ENCODE measurements around the gene KPNB1. TPM values are rescaled to one million over a fixed set of nuclear protein-coding genes. Genes with fewer than 3 reads are reported as not detected.

Gene KPNB1
- total RNA-seq, 1 experiment from 2014 or later: 967 TPM

GRCh38 chr17:47694581-47695428 is 45.1 kb downstream of the KPNB1 start:
- ChIA-PET CTCF (interaction anchor here (0.8 kb wide), 1 partner anchor 103 kb away, joined by 3 read pairs; no protein-coding TSS in a partner anchor), POLR2A (interaction anchor here (0.6 to 1.9 kb wide), 2 partner anchors 46 to 278 kb away, joined by 3 to 15 read pairs; partner anchors contain the start of gene KPNB1)
- Histone ChIP-seq H3K4me1 (peaks cover 16% of the 10 kb centered on the region), H3K4me3 (ENCODE audit: low read depth, low read length) (peak overlapping the region; percentile 88), H3K9me3 (no peaks in the 10 kb centered on the region), H3K36me3 (ENCODE audit: control insufficient read depth, insufficient read depth, low read length) (no peaks in the 10 kb centered on the region; the same call in 1 of the 2 replicates), H3K27me3 (replicated peaks; ENCODE audit: control insufficient read depth, insufficient read depth, low read length) (no peaks in the 10 kb centered on the region)
- Mint-ChIP-seq H3K9me3 (ENCODE audit: unreplicated experiment) (no peaks in the 10 kb centered on the region), H3K27ac (ENCODE audit: unreplicated experiment) (peak overlapping the region; percentile 19), H3K27me3 (ENCODE audit: insufficient read depth, unreplicated experiment) (no peaks in the 10 kb centered on the region), H3K4me1 (ENCODE audit: low read depth, unreplicated experiment) (peaks cover 23% of the 10 kb centered on the region), H3K36me3 (ENCODE audit: insufficient read depth, unreplicated experiment) (peaks cover 26% of the 10 kb centered on the region), H3K4me3 (ENCODE audit: unreplicated experiment) (peak overlapping the region; percentile 82)
- DNase-seq: no peak
- TSS peak; percentile 14 for BruUV-seq (replicated peaks)
- intact Hi-C loops (cut with micrococcal nuclease; ENCODE audit: unreplicated experiment): loop anchor here (1.0 kb wide), 1 partner anchor 107 kb away; no protein-coding TSS in a partner anchor
- no peak for TF ChIP-seq CTCF (IDR thresholded peaks at IDR 0.05; ENCODE audit: insufficient read depth in 1 of 2, low read depth in 1 of 2, low read length in 1 of 2, severe bottlenecking in 1 of 2, unreplicated experiment in 1 of 2)

GRCh38 chr17:47695429-47696376 is 46.0 kb downstream of the KPNB1 start:
- H3K36me3 Mint-ChIP-seq (ENCODE audit: insufficient read depth, unreplicated experiment): peaks cover 26% of the 10 kb centered on the region
- CTCF ChIA-PET: interaction anchor here (0.5 kb wide), 1 partner anchor 357 kb away, joined by 6 read pairs; no protein-coding TSS in a partner anchor
- POLR2A ChIA-PET: interaction anchor here (0.6 kb wide), 1 partner anchor 277 kb away, joined by 3 read pairs; no protein-coding TSS in a partner anchor

More at GRCh38 chr17:47695429-47696376, 46.0 kb downstream of the KPNB1 start:
- peaks cover 16% of the 10 kb centered on the region for H3K4me1 ChIP-seq
- Mint-ChIP-seq H3K27ac (ENCODE audit: unreplicated experiment) (peak overlapping the region; percentile 19), H3K27me3 (ENCODE audit: insufficient read depth, unreplicated experiment) (no peaks in the 10 kb centered on the region), H3K4me3 (ENCODE audit: unreplicated experiment) (peak overlapping the region; percentile 82), H3K9me3 (ENCODE audit: unreplicated experiment) (no peaks in the 10 kb centered on the region), H3K4me1 (ENCODE audit: low read depth, unreplicated experiment) (peaks cover 23% of the 10 kb centered on the region)
- no peaks in the 10 kb centered on the region for H3K27me3 ChIP-seq (replicated peaks; ENCODE audit: control insufficient read depth, insufficient read depth, low read length)
- H3K36me3 ChIP-seq (ENCODE audit: control insufficient read depth, insufficient read depth, low read length): no peaks in the 10 kb centered on the region; the same call in 1 of the 2 replicates
- intact Hi-C loops (cut with micrococcal nuclease; ENCODE audit: unreplicated experiment): no loop called here
- no peak overlapping the region for H3K4me3 ChIP-seq (ENCODE audit: low read depth, low read length)
- TF ChIP-seq CTCF (IDR thresholded peaks at IDR 0.05; ENCODE audit: insufficient read depth in 1 of 2, low read depth in 1 of 2, low read length in 1 of 2, severe bottlenecking in 1 of 2, unreplicated experiment in 1 of 2): no peak
- peak in 1 of 2 experiments; percentile 57 for DNase-seq
- no peaks in the 10 kb centered on the region for H3K9me3 ChIP-seq
- no TSS peak for BruUV-seq (replicated peaks)
